Ishikawa (cell line): Measurements from ENCODE around the gene BABAM2.
A peak's percentile ranks its signal among the peaks of the same experiment; 100 is the strongest.

ENCODE experiments used
- CEBPB ChIP-seq: IDR thresholded peaks from 2 replicates; pipeline ENCODE4 v1.6.1; 2012
- CREB1 ChIP-seq: IDR thresholded peaks from 2 replicates; pipeline ENCODE4 v1.6.1; 2012; ENCODE audit warnings: low read depth
- EGR1 ChIP-seq: IDR thresholded peaks from 2 replicates; pipeline ENCODE4 v1.6.1; 2012
- EP300 ChIP-seq: IDR thresholded peaks from 2 replicates; pipeline ENCODE4 v1.6.1; 2012; ENCODE audit warnings: borderline replicate concordance
- FOXM1 ChIP-seq: IDR thresholded peaks from 2 replicates; pipeline ENCODE4 v1.6.1; 2012; ENCODE audit warnings: low read depth, borderline replicate concordance
- NFIC ChIP-seq: IDR thresholded peaks from 2 replicates; pipeline ENCODE4 v1.6.1; 2012
- RAD21 ChIP-seq: IDR thresholded peaks from 2 replicates; pipeline ENCODE4 v1.6.1; 2012; ENCODE audit warnings: low read depth
- TAF1 ChIP-seq: IDR thresholded peaks from 2 replicates; pipeline ENCODE4 v1.6.1; 2012; ENCODE audit warnings: low read depth, mild to moderate bottlenecking
- TCF12 ChIP-seq: IDR thresholded peaks from 2 replicates; pipeline ENCODE4 v1.6.1; 2012; ENCODE audit warnings: low read depth
- TEAD4 ChIP-seq: IDR thresholded peaks from 2 replicates; pipeline ENCODE4 v1.6.1; 2012
- YY1 ChIP-seq: IDR thresholded peaks from 2 replicates; pipeline ENCODE4 v1.6.1; 2012; ENCODE audit warnings: low read depth
- ZBTB7A ChIP-seq: IDR thresholded peaks from 2 replicates; pipeline ENCODE4 v1.6.1; 2012; ENCODE audit warnings: low read depth
- TF ChIP-seq, protein P1 (sequence below): IDR thresholded peaks from 2 replicates; pipeline ENCODE4 v1.6.1; 2012
- TF ChIP-seq, protein P2 (sequence below): IDR thresholded peaks from 2 replicates; pipeline ENCODE4 v1.6.1; 2012
- TF ChIP-seq, protein P3 (sequence below): IDR thresholded peaks from 2 replicates; pipeline ENCODE4 v1.6.1; 2012; ENCODE audit warnings: low read depth, mild to moderate bottlenecking

The BABAM2 gene

DNA sequence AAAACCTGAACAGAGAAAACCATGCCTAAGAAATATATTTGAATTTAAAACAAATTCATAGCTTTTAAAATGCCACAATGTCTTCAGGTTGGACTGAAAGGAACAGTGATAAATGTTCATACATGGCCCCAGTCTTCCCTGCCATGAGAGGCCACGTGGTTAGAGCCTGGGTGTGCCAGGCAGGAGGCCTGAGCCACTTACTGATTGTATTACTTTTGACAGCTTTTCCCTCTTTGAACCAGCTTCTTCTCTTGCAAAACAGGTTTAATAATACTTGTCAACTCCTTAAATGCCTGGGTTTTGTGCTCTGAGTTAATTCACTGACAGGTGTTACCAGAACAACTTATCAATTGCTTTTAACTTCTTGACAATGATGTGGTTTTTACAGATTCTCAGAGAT is 27.4 kb upstream of the BABAM2 start:
- TF ChIP-seq, protein P1, sequence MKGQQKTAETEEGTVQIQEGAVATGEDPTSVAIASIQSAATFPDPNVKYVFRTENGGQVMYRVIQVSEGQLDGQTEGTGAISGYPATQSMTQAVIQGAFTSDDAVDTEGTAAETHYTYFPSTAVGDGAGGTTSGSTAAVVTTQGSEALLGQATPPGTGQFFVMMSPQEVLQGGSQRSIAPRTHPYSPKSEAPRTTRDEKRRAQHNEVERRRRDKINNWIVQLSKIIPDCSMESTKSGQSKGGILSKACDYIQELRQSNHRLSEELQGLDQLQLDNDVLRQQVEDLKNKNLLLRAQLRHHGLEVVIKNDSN: peak; percentile 33; the same call in 1 of the 2 replicates
- TF ChIP-seq EP300 (no peak), FOXM1 (no peak), TCF12 (no peak), RAD21 (no peak), CREB1 (no peak), NFIC (no peak), TAF1 (no peak)
- TF ChIP-seq, protein P2, sequence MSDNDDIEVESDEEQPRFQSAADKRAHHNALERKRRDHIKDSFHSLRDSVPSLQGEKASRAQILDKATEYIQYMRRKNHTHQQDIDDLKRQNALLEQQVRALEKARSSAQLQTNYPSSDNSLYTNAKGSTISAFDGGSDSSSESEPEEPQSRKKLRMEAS: 0 out of 2 replicates have a peak, but pooled peaks have one; percentile 25

DNA sequence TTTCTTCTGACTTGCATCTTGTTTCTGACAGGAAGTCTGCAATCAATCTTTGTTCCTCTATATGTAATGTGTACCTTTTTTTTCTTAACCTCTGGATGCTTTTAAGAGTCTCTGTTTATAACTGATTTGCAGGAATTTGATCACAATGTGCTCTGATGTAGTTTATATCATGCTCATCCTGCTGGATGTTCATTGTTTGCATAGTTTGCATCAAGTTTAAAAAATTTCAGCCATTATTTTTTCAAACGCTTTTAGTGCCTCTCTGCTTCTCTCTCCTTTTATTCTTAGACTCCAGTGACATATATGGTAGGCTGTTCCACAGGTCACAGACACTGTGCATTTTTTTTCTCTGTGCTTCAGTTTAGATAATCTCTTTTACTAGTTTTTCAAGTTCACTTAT is 24.3 kb upstream of the BABAM2 start:
- no peak for TF ChIP-seq EP300
- no peak for TF ChIP-seq ZBTB7A
- TF ChIP-seq RAD21: no peak
- TF ChIP-seq TAF1: no peak
- no peak for TF ChIP-seq CREB1
- no peak for TF ChIP-seq EGR1
- TF ChIP-seq, protein P1: no peak
- TF ChIP-seq TCF12: no peak
- TF ChIP-seq NFIC: no peak
- no peak for TF ChIP-seq FOXM1
- TF ChIP-seq TEAD4: no peak
- TF ChIP-seq, protein P3, sequence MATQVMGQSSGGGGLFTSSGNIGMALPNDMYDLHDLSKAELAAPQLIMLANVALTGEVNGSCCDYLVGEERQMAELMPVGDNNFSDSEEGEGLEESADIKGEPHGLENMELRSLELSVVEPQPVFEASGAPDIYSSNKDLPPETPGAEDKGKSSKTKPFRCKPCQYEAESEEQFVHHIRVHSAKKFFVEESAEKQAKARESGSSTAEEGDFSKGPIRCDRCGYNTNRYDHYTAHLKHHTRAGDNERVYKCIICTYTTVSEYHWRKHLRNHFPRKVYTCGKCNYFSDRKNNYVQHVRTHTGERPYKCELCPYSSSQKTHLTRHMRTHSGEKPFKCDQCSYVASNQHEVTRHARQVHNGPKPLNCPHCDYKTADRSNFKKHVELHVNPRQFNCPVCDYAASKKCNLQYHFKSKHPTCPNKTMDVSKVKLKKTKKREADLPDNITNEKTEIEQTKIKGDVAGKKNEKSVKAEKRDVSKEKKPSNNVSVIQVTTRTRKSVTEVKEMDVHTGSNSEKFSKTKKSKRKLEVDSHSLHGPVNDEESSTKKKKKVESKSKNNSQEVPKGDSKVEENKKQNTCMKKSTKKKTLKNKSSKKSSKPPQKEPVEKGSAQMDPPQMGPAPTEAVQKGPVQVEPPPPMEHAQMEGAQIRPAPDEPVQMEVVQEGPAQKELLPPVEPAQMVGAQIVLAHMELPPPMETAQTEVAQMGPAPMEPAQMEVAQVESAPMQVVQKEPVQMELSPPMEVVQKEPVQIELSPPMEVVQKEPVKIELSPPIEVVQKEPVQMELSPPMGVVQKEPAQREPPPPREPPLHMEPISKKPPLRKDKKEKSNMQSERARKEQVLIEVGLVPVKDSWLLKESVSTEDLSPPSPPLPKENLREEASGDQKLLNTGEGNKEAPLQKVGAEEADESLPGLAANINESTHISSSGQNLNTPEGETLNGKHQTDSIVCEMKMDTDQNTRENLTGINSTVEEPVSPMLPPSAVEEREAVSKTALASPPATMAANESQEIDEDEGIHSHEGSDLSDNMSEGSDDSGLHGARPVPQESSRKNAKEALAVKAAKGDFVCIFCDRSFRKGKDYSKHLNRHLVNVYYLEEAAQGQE: no peak
- TF ChIP-seq, protein P2: no peak
- no peak for TF ChIP-seq CEBPB
- TF ChIP-seq YY1: no peak

DNA sequence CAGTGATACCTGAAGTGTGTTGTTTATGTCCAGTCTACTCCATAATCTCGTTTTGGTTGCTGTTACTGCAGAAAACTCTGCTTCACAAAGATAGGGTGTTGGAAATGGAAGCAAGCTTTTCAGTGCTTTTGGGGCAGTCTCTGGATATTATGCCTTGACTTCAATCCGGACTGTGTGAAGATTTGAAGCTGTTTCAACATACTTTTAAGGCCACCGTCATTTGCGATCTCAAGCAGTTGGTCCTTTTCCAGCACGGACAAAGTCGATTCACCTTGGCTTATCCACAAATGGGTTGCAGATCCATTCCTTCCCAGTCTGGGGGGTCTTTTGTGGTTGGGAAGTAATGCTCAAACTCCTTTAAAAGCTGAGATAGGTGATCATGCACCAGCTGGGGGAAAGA is 20.8 kb upstream of the BABAM2 start:
- TF ChIP-seq, protein P3: no peak
- TF ChIP-seq TCF12 (no peak), RAD21 (no peak), TAF1 (no peak), FOXM1 (no peak)
- TF ChIP-seq, protein P2: no peak

DNA sequence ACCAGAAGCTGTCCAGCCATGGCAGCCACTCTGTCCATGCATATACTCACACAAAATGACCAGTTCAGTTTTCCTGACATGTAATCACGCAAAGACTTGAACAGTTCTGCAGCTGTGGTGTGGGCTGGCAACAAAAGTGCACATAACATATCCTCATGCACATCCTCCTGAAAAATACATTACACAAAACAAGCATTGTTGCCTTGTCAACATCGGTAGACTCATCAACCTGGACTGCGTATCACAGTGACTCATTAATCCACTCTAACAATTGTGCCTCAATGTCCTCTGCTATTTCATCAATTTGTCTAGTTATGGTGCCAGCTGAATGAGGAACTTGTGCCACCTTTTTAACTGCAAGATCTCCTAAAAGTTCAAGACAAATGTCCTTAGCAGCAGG is 19.8 kb upstream of the BABAM2 start:
- TF ChIP-seq, protein P1: no peak
- TF ChIP-seq ZBTB7A: no peak
- TF ChIP-seq RAD21: no peak
- TF ChIP-seq, protein P3: no peak
- TF ChIP-seq YY1: no peak
- TF ChIP-seq TAF1: no peak
- TF ChIP-seq FOXM1: no peak
- no peak for TF ChIP-seq CEBPB
